ENCODE results near the gene WNT4.
A peak's percentile ranks its signal among the peaks of the same experiment; 100 is the strongest.

WNT4 gene

DNA sequence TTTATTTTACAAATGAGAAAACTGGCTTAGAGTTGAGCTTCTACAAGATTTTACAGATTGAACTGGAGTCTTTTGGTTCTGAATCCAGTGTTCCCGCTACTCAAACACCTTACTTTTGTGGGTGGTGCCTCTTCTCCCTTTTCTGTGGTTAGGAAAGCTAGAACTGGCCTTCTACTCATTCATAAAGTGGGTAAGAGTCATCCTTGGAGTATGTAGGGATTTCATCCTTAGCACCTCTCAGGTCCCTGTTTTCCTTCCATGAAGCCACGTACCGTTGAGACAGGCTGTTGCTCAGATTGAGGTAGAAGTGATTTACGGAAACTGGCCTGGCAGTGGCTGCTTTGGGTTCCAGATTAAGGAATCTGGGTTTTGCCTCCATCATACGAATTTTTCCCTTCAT, 35.8 kb downstream of the WNT4 start:
- no peak for DNase-seq

DNA sequence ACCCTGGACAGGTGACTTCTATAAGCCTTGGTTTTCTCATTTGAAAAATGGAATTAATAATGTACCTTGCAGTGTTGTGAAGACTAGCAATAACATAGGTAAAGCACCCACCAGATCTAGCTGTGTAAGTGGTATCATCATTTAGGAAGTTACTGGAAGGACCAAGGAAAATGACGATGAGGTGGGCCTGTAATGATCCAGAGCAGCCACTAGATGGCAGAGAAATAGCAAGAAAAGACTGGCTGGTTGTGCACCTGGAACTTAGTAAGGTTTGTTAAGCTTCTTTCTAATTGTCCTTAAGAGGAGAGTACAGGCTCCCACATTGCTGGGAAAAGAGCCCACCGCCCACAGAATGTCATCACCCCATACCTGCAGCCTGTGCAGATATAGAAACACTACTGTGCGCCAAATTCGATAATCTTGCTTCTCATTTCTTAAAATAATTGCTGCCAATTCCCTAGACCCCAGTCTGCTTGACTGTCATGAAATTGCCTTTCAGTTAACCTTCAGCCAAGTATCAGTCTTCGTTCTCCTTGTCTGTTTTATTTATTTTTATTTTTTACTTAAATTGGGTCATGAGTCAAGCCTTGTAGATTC, 37.2 kb downstream of the WNT4 start:
- DNase-seq = peak; percentile 59

DNA sequence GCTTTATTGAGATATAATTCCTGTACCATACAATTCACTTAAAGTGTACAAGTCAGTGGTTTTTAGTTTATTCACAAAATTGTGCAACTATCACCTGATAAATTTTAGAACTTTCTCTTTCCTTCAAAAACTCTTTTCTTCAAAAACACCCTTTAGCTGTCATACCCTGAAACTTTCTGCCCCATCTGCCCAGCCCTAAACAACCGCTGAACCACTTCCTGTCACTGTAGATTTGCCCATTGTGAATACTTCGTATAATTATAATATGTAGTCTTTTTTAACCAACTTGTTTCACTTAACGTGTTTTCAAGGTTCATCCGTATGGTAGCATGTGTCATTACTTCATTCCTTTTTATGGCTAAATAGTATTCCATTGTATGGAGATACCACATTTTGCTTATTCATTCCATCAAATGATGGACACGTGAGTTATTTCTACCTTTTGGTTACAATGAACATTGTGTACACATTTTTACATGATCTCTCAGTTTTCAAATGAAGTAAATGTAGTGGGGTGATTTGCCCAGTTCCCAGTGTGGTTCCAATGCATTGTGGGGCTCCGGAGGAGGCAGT, 37.9 kb downstream of the WNT4 start:
- DNase-seq = peak; percentile 69

DNA sequence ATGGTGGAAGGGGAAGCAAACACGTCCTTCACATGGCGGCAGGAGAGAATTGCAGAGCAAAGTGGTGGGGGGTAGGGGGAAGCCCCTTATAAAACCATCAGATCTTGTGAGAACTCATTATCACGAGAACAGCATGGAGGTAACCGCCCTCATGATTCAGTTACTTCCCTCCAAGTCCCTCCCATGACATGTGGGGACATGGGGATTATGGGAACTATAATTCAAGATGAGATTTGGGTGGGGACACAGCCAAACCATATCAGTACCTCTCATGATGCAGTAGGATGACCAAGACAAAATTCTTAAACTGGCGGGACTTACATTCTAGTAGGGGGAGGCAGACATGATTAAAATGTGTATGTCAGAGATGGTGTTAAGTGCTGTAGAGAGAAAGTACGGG, 38.8 kb downstream of the WNT4 start:
- DNase-seq = no peak

DNA sequence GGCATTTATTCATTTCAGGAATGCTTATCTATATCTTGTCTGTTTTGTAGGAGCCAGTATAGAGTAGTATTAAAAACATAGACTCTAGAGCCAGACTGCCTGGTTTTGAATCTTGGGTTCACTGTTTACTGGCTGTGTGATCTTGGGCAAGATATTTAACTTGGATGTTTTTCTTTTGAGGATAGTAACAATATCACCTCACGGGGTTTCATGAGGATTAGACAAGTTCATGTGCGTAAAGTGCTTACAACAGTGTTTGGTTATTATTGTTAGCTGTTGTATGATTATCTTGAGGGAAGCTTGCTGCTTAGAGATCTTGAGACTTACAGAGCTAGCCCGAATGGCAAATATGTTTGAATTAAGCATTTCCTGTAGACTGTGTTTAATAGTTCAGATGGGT, 40.2 kb downstream of the WNT4 start:
- no peak for DNase-seq

DNA sequence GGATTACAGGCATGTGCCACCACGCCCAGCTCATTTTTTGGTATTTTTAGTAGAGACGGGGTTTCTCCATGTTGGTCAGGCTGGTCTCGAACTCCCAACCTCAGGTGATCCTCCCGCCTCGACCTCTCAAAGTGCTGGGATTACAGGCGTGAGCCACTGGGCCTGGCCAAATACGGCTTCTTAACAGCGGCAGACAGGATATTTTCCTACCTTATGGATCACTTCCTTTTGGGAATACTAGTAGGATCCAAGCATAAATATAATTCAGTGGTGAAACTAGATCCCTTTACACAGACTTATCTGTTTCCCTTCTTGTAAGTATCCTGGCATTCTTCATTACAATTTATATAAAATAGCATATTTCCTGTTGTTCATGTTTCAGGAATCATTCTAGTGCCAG, 40.9 kb downstream of the WNT4 start:
- no peak for DNase-seq

DNA sequence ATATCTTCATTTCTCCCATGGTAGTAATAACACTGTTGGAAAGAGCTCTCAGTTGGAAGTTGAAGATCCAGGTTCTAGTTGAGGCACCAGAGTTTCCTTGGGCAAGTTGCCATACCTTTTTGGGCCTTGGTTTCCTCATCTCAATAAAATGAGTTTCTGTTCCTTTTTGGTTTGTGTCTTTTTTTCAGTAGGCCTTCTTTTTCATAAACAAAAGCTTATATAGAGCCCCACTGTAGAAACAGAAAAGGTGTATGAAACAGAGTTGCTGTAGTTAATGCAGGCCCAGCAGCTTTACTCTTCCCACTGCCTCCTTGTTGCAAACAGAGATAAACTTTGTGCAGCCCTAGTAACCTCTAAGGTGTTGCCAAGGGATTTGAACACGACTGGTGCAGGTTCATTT, 41.7 kb downstream of the WNT4 start:
- no peak for DNase-seq

DNA sequence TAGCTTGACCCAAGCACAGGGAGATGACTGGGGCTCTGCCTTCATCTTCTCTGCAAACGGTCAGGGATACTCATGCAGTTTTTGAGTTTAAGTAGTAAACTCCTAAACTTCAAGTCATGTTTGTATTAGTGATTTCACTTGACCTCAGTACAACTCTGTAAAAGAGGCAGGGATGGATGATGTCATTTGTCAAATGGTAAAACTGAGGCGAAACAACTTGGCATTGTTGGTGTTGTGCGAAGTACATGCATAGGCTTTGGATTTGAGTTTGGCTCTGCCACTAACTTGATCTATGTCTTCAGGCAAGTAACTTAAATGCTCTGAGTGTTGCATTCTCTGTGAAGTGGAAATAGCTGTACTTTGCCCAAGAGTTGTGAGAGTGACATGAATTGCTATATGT, 42.7 kb downstream of the WNT4 start:
- DNase-seq = no peak

DNA sequence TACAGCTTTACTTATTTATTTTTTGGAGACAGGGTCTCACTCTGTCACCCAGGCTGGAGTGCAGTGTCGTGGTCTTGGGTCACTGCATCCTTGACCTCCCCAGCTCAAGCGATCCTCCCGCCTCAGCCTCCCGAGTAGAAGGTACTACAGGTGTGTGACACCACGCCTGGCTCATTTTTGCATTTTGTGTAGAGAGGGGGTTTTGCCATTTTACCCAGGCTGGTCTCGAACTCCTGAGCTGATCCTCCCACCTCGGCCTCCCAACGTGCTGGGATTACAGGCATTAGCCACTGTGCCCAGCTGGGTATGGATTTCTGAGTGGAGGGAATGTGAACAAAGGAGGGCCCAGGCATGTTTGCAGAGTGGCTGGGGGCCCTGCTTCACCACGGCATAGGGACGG, 44.1 kb downstream of the WNT4 start:
- DNase-seq = no peak

DNA sequence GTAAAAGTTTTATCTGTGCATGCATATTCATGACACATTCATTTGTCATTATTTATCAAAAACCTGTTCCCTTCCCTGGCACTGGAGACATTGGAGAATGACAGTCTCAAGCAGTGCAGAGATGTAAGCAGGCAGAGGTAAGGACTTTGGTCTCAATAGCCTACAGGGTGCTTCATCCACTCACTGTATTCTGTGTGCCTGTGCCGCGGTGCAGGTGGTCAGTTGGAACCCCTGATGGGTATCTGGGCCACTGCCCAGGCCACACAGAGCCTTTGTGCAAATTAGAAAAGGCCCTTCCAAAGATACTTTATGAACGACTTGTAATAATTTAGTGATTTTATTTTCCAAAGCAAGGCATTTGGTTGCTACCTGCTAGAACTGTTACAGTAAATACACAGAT, 46.4 kb downstream of the WNT4 start:
- DNase-seq = no peak

DNA sequence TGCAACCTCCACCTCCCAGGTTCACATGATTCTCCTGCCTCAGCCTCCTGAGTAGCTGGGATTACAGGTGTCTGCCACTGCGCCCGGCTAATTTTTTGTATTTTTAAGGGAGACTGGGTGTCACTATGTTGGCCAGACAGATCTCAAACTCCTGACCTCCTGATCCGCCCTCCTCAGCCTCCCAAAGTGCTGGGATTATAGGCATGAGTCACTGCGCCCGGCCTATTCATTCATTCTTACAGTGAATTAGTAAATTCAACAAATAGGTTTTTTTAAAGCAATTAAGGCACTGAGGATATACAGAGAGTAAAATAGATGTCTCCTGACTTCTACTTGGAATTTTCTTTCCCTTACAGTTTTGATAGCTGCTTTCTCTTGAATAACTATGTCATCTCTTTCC, 46.9 kb downstream of the WNT4 start:
- no peak for DNase-seq

DNA sequence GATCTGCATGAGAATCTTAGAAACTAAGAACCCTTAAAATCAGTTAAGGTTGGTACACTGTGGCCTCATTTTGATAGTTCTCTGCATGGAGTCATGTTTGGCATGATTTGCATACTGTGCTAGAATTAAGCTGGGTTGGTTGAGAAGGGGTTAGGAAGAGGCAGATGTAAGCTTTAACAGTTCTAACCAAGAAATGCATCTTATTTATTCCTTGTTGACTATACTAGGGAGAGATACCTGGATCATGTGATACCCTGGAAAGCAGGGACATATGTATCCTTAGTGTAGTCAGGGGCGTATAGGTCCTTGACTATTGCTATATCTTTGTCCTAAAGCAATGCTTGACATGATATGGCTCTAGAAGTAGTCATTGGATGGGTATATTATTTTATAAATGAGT, 49.4 kb downstream of the WNT4 start:
- DNase-seq = no peak

DNA sequence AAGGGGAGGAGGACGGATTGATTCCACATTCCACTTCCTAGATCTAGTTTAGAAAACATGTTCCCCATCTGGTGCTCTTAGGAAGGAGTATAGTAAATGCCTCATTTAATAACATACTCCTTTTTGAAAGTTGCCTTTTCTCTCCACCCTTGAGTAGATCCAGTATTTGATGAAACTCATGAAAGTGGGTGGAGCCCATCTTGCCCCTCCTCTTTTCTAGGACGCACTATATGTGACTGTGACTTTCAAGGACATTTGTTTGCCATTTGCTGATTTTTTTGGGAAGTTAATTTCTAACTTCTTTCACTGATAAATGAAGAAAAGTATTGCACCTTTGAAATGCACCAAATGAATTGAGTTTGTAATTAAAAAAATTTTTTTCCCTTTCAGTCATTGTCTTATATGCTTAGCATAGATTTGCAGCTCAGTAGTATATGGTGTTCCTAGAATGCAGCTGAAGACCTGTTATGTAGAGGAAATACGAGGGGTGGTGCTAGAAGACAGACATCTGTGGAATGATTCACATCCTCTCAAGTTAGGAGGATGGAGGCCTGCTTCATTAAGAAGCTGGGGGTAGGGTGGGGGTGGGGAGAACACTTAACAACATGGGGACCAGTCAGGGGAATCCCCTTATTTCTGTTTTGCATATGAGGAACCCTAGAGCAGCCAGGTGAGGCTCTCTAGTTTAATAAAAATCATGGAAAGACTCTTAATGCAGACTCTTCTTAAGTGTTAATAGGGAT, 50.7 kb downstream of the WNT4 start:
- peak; percentile 83 for DNase-seq

DNA sequence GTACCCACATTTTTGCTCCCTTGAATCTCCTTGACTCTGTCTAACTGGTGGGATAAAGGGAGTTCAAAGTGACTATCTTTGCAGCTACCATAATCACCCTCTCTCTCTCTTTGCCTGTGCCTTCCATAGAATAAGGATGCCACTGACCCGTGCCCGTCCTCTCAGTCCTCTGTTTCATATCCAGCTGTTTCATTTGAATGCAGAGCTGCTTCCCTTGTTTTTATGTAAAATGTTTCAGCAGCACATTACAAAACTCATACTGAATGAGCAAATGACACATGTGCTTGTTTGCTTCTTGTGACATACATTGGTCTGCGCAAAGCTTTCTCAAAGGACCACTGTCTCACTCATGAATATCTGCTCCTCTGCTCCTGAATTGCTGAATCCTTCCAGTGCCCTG, 52.0 kb downstream of the WNT4 start:
- no peak for DNase-seq

DNA sequence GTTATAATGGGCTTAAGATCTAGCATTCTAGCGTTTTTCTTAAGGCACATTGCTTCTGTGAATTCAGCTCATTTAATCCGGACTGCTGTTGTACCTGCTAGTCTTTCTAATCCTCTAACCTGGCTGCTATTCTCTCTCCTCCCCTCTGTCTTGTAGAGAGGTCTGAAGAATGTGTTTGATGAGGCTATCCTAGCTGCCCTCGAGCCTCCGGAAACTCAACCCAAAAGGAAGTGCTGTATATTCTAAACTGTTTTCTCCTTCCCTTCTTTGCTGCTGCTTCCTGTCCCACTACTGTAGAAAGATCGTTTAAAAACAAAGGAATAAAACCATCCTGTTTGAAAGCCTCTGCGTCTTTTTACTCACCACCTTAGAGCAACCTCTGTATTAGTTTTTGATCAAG, 53.1 kb downstream of the WNT4 start:
- DNase-seq = peak; percentile 42

DNA sequence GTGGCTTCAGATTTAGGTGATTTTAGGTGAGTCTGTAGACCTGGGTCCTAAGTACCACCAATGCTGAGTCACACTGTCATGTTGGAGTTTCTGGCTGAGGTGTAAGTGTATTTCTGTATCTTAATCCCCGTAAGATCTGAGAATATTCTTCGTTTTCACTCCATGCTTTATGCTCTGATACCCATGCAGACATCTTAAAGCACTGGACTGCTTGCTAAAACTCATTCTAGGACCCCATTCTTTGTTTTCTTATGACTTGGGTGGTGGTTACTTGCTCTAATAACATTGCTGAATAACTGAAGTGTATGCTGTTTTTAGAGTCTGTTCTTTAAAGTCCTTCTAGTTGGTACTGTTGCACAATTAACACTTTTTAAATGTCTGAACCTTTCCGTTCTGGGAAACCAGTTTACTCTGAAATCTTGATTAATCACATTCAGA, 53.7 kb downstream of the WNT4 start:
- DNase-seq = peak; percentile 47

DNA sequence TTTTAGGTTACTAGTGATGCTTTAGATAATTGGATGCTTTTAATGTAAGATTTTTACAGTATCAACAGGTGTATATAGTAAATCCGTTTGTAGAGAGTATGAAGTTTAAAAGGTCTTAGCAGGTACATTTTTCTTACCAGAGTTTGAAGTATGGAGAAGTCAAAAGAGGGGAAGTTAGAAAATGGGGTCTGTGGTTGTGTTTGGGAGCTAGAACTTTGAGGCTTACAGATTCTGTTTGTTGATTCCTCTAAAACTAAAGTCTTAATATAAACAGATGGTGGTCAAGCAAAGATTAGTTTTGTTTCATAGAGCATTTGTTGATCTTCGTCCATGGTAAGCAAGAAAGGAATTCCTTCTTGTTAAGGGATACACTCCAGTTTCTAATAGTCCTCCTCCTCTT, 54.6 kb downstream of the WNT4 start:
- DNase-seq = no peak

DNA sequence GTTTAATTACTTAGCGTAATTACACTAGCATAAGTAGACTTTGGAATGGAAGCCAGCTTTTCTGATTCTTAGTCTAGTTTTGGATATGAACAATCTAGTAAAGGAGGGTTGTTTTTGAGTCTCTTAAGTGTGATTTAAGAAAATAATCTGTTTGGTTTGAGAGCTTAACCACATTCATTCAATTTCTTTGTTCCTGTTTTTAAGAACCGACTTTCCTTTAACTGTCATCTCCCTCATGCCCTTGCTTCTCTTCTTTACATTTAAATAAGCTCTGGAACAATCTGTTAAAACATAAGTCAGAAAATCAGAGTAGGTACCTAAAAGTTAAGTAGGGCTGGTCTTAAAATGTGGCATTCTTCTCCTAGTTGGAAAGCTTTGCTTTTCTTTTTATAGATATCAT, 62.7 kb downstream of the WNT4 start:
- DNase-seq = no peak

DNA sequence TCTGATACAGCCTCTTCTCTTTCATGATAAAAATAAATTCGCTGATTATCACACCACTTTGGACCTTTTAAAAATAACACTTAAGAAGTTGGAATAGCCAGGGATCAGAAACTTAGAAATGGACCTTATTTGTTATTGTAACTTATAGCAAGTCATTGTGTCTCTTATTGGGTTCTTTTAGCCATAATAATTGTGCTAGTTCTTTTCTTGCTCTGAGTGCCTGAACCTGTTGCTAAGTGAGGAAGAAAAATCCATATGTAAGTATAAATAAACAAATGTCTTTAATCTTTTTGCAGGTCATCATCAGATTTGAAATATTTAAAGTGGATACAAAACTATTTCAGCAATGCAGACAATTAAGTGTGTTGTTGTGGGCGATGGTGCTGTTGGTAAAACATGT, 64.8 kb downstream of the WNT4 start:
- DNase-seq = no peak

DNA sequence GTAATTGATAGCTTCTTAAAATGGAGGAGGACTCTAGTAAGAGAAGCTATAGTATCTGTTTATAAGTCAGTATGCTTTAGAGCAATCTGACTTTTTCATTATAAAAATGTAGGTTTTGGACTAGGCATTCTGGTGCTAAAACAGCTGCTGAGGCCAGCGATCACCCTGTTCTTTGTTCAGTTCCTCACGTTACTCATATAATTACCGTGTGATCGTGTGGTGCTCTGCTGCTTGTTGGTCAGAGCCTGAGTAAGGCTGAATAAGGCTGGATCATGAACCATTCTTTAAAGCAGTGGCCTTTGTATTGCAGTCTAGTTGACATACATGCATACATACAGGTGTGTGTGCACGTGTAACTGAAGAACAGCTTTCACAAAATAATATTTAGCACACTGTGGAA, 65.2 kb downstream of the WNT4 start:
- peak; percentile 23 for DNase-seq

DNA sequence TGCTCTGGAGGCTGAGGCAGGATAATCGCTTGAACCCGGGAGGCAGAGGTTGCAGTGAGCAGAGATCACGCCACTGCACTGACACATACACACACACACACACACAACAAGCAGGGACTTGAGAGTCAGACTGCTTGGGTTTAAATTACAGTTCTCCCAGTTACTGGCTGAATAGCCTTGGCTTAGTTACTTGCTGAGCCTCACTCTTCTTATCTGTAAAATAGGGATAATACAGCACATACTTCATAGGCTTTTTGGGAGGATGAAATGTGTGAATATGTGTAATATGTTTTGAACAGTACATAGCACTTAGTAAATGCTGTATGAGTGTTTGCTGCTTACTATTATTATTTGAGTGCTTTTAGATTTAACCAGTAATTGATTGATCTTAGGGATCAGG, 66.6 kb downstream of the WNT4 start:
- no peak for DNase-seq

DNA sequence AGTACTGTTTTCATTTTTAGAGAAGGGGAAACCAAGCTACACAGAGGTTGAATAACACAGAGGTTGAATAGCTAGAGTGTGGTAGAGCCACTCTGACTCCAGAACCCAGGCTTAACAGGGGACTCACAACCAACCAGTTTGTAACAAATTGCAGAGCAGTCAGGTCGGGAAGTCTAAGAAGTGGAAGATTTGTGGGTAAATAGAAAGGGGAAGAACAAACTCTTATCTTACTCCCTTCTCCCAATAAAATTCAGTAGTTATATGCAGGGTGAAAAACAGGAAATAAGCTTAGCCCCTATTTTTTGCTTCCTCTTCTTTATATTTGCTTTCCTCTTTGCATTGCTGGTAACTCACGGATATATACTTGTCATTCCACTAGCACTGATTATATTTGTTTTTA, 67.2 kb downstream of the WNT4 start:
- DNase-seq = no peak

DNA sequence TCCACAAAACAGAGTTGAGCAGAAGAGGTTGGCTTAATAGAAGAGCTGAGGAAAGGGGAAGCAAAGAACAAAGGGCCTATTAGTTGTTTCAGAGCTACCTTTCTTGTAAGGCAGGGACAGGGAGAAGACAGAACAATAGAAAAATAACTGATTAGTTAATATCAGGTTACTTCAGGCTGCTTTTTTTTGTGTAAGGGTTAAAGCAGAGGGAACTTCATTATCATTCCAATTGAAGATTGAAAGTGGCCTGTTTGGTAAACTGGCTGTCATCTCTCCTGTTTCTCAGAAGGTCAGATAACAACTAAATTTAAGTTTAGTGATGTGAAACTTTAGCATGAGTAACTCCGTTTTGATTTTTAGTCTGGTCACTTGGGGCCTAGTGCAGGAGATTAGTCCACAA, 68.1 kb downstream of the WNT4 start:
- DNase-seq = no peak

DNA sequence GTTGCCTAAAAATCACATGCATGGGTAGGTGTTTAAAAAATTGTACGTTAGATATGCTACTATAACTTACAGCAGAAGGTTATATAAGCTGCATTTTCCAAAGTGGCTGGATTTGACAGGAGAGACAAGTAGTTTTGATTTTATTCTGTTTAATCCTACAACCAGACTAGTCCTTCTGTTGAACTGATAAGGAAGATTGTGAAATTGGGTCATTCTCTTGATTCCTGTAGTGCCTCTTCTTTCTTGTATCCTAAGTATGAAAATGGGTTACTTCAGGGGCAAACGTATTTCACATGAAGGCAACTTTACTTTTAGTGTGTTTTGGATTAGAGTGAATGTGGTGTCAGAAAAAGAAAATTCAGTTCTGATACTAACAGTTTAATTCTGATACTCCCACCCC, 71.4 kb downstream of the WNT4 start:
- no peak for DNase-seq
